Measurements from ENCODE around the gene PSMC2. TPM values are rescaled to one million over a fixed set of nuclear protein-coding genes. Genes with fewer than 3 reads are reported as not detected.

Gene PSMC2
- total and polyA plus RNA-seq, 10 of the 15 experiments (the other 5 are each of a cell fraction or from before 2014, with no cell fraction given): 117 to 347 (median 220) TPM

GRCh38 chr7:103338864-103339263 lies 8.6 kb upstream of the PSMC2 start:
- peaks cover 1 to 41% of the 10 kb centered on the region in 2 experiments; a peak in 3 of 4 replicates for H3K36me3 ChIP-seq (ENCODE audit: control insufficient read depth in 2 of 2, insufficient read depth in 2 of 2, low read length in 1 of 2)
- intact Hi-C loops (cut with micrococcal nuclease; ENCODE audit: unreplicated experiment) (no loop called here), in situ Hi-C loops (cut with MboI) (loop anchor here (25.0 kb wide), 1 partner anchor 1748 kb away; no protein-coding TSS in a partner anchor)
- H3K9me3 ChIP-seq (replicated peaks; ENCODE audit: control insufficient read depth, insufficient read depth, low read length): no peaks in the 10 kb centered on the region
- no TSS peak for BruUV-seq (replicated peaks)
- FAIRE-seq (no peak), DNase-seq (ENCODE audit: low read depth, low spot score) (no peak), ATAC-seq (no peak)
- no peak overlapping the region for H3K4me2 ChIP-seq (ENCODE audit: control insufficient read depth, insufficient read depth)
- peaks cover 40% of the 10 kb centered on the region for H3K79me2 ChIP-seq (ENCODE audit: control insufficient read depth, insufficient read depth, low read length)
- no peaks in the 10 kb centered on the region for H4K20me1 ChIP-seq (ENCODE audit: control insufficient read depth, insufficient read depth)
- H3K4me3 ChIP-seq: no peak overlapping the region
- TF ChIP-seq ATF3 (IDR thresholded peaks at IDR 0.05; ENCODE audit: borderline replicate concordance, extremely low read depth, low read depth, low read length) (no peak), ZSCAN29 (IDR thresholded peaks at IDR 0.05) (no peak), MEF2B (IDR thresholded peaks at IDR 0.05; ENCODE audit: partially characterized antibody, poor library complexity, severe bottlenecking) (no peak), ASH2L (IDR thresholded peaks at IDR 0.05; ENCODE audit: borderline replicate concordance, low read depth) (no peak), NR2C1 (IDR thresholded peaks at IDR 0.05) (no peak), ZNF384 (IDR thresholded peaks at IDR 0.05; ENCODE audit: borderline replicate concordance, low read depth, low read length) (no peak)
- TF ChIP-seq, protein P1, sequence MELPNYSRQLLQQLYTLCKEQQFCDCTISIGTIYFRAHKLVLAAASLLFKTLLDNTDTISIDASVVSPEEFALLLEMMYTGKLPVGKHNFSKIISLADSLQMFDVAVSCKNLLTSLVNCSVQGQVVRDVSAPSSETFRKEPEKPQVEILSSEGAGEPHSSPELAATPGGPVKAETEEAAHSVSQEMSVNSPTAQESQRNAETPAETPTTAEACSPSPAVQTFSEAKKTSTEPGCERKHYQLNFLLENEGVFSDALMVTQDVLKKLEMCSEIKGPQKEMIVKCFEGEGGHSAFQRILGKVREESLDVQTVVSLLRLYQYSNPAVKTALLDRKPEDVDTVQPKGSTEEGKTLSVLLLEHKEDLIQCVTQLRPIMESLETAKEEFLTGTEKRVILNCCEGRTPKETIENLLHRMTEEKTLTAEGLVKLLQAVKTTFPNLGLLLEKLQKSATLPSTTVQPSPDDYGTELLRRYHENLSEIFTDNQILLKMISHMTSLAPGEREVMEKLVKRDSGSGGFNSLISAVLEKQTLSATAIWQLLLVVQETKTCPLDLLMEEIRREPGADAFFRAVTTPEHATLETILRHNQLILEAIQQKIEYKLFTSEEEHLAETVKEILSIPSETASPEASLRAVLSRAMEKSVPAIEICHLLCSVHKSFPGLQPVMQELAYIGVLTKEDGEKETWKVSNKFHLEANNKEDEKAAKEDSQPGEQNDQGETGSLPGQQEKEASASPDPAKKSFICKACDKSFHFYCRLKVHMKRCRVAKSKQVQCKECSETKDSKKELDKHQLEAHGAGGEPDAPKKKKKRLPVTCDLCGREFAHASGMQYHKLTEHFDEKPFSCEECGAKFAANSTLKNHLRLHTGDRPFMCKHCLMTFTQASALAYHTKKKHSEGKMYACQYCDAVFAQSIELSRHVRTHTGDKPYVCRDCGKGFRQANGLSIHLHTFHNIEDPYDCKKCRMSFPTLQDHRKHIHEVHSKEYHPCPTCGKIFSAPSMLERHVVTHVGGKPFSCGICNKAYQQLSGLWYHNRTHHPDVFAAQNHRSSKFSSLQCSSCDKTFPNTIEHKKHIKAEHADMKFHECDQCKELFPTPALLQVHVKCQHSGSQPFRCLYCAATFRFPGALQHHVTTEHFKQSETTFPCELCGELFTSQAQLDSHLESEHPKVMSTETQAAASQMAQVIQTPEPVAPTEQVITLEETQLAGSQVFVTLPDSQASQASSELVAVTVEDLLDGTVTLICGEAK (IDR thresholded peaks at IDR 0.05; ENCODE audit: borderline replicate concordance): no peak
- TF ChIP-seq, protein P2, sequence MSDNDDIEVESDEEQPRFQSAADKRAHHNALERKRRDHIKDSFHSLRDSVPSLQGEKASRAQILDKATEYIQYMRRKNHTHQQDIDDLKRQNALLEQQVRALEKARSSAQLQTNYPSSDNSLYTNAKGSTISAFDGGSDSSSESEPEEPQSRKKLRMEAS (IDR thresholded peaks at IDR 0.05; ENCODE audit: low read depth, low read length): no peak
- H3K4me1 ChIP-seq (ENCODE audit: control insufficient read depth, insufficient read depth, low read length): no peaks in the 10 kb centered on the region; the same call in 1 of the 2 replicates
- H3K27ac ChIP-seq (ENCODE audit: control insufficient read depth, insufficient read depth): no peak overlapping the region
- H2AFZ ChIP-seq (ENCODE audit: control insufficient read depth, low read depth, low read length): no peak overlapping the region
- POLR2A ChIA-PET: no interaction called here
- no peaks in the 10 kb centered on the region for H3K27me3 ChIP-seq (replicated peaks in 1 of 2; ENCODE audit: control insufficient read depth in 2 of 2, insufficient read depth in 2 of 2, low read length in 1 of 2)
- 94% methylated on average over 2 of the region's 2 CpGs for WGBS (ENCODE audit: insufficient coverage, insufficient replicate concordance, low lambda C conversion rate, missing lambda C conversion rate)
- no peak overlapping the region for H3K9ac ChIP-seq (ENCODE audit: control insufficient read depth, insufficient read depth, low read length)
- SMC1A ChIA-PET (ENCODE audit: uncharacterized antibody, unreplicated experiment): interaction anchor here (0.8 to 1.7 kb wide), 3 partner anchors 16 to 67 kb away, joined by 3 to 6 read pairs (median 3); no protein-coding TSS in a partner anchor
- CTCF ChIA-PET: interaction anchor here (1.0 to 1.5 kb wide), 3 partner anchors 9 to 67 kb away, joined by 3 to 4 read pairs (median 3); no protein-coding TSS in a partner anchor
- RAD21 ChIA-PET (ENCODE audit: unreplicated experiment): interaction anchor here (2.1 kb wide), 1 partner anchor 12 kb away, joined by 5 read pairs; no protein-coding TSS in a partner anchor
